Vagina (tissue), 2 donors: ENCODE measurements around the gene TPH2.

Experiments used
- POLR2A ChIP-seq, 2 donors: fragments of 450-650 bp; IDR thresholded peaks; one replicate each; pipeline ENCODE4 v1.6.1; 2017; ENCODE audit warnings: antibody characterized with exemption in 2 of 2, mild to moderate bottlenecking in 2 of 2, moderate library complexity in 2 of 2
- TF ChIP-seq, protein P1 (sequence below), 3 experiments: fragments of 450-650 bp in 2 of 3; fragments of 200-600 bp in 1 of 3; sonication (generic) in 1 of 3; IDR thresholded peaks; one replicate each; pipeline ENCODE4 v1.5.1; 2017 to 2019; ENCODE audit warnings: antibody characterized with exemption in 3 of 3, mild to moderate bottlenecking in 2 of 3, moderate library complexity in 2 of 3

DNA sequence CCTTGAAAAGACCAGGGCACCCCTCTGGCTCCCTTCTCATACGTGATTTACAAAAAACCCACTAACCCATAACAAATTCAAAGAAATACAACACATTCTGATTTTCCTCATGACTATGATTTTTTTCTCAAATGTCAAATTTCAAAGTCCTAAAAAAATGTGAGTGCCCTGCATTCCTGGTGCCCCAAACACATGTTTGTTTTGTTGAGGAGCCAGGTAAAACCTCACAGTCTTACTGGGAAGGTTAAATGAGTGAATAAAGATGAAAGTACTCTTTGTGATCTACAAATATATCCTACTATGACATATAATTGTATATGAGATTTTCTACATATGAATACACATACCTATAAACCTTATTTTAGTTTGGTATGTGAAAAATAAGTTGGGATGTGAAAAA lies 30.7 kb downstream of the TPH2 start:
- TF ChIP-seq, protein P1, sequence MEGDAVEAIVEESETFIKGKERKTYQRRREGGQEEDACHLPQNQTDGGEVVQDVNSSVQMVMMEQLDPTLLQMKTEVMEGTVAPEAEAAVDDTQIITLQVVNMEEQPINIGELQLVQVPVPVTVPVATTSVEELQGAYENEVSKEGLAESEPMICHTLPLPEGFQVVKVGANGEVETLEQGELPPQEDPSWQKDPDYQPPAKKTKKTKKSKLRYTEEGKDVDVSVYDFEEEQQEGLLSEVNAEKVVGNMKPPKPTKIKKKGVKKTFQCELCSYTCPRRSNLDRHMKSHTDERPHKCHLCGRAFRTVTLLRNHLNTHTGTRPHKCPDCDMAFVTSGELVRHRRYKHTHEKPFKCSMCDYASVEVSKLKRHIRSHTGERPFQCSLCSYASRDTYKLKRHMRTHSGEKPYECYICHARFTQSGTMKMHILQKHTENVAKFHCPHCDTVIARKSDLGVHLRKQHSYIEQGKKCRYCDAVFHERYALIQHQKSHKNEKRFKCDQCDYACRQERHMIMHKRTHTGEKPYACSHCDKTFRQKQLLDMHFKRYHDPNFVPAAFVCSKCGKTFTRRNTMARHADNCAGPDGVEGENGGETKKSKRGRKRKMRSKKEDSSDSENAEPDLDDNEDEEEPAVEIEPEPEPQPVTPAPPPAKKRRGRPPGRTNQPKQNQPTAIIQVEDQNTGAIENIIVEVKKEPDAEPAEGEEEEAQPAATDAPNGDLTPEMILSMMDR (IDR thresholded peaks at IDR 0.05), result no peak
- TF ChIP-seq POLR2A (IDR thresholded peaks at IDR 0.05), result no peak
